H9 (cell line): Measurements from ENCODE around the gene DLG5. TPM values are rescaled to one million over a fixed set of nuclear protein-coding genes. Genes with fewer than 3 reads are reported as not detected.

ENCODE experiments used
- DNase-seq: peaks from one replicate; pipeline ENCODE4 v3.0.0-alpha.2; 2017
- H2AFZ ChIP-seq: one replicate; pipeline ENCODE4 v1.6.1; 2013; ENCODE audit warnings: mild to moderate bottlenecking, low read length, control low read depth, moderate library complexity
- H2AK5ac ChIP-seq: 2 replicates; pipeline ENCODE4 v1.6.1; 2013; ENCODE audit warnings: low read length, control low read depth, mixed read lengths; ENCODE audit not compliant: insufficient read length
- H2BK120ac ChIP-seq: one replicate; pipeline ENCODE4 v1.6.1; 2013; ENCODE audit warnings: low read depth, mild to moderate bottlenecking, low read length, control low read depth, inconsistent platforms; ENCODE audit not compliant: poor library complexity, severe bottlenecking
- H2BK12ac ChIP-seq: 2 replicates; pipeline ENCODE4 v1.6.1; 2013; ENCODE audit warnings: low read length, control low read depth, mixed read lengths, low read depth; ENCODE audit not compliant: insufficient read length
- H2BK15ac ChIP-seq: 2 replicates; pipeline ENCODE4 v1.6.1; 2013; ENCODE audit warnings: low read depth, low read length, control low read depth
- H2BK20ac ChIP-seq: one replicate; pipeline ENCODE4 v1.6.1; 2013; ENCODE audit warnings: low read depth, mild to moderate bottlenecking, low read length, control low read depth, inconsistent platforms; ENCODE audit not compliant: poor library complexity, severe bottlenecking
- H2BK5ac ChIP-seq: 2 replicates; pipeline ENCODE4 v1.6.1; 2013; ENCODE audit warnings: low read length, control low read depth, mixed read lengths; ENCODE audit not compliant: insufficient read length
- H3K14ac ChIP-seq: 2 replicates; pipeline ENCODE4 v1.6.1; 2013; ENCODE audit warnings: low read length, control low read depth; ENCODE audit not compliant: insufficient read depth
- H3K18ac ChIP-seq: 2 replicates; pipeline ENCODE4 v1.6.1; 2013; ENCODE audit warnings: low read depth, mild to moderate bottlenecking, mixed read lengths, low read length, control low read depth; ENCODE audit not compliant: insufficient read length
- H3K23ac ChIP-seq: 2 replicates; pipeline ENCODE4 v1.6.1; 2013; ENCODE audit warnings: low read length, control low read depth, mixed read lengths, low read depth; ENCODE audit not compliant: insufficient read length
- H3K23me2 ChIP-seq: 2 replicates; pipeline ENCODE4 v1.6.1; 2013; ENCODE audit warnings: low read depth, mild to moderate bottlenecking, mixed read lengths, low read length, control low read depth; ENCODE audit not compliant: insufficient read length, poor library complexity, severe bottlenecking
- H3K27ac ChIP-seq: 2 replicates; pipeline ENCODE4 v1.5.1; 2013; ENCODE audit warnings: low read length, control low read depth, mixed read lengths, low read depth; ENCODE audit not compliant: insufficient read length
- H3K27me3 ChIP-seq: 2 replicates; pipeline ENCODE4 v1.6.1; 2013; ENCODE audit warnings: low read length, control low read depth, inconsistent platforms; ENCODE audit not compliant: insufficient read depth
- H3K4ac ChIP-seq: 2 replicates; pipeline ENCODE4 v1.6.1; 2013; ENCODE audit warnings: low read depth, mild to moderate bottlenecking, control low read depth, inconsistent platforms, low read length, moderate library complexity
- H3K4me1 ChIP-seq: 2 replicates; pipeline ENCODE4 v1.6.1; 2013; ENCODE audit warnings: low read length, control low read depth, inconsistent platforms; ENCODE audit not compliant: insufficient read depth
- H3K4me2 ChIP-seq: 2 replicates; pipeline ENCODE4 v1.6.1; 2013; ENCODE audit warnings: low read length, control low read depth, mixed read lengths; ENCODE audit not compliant: insufficient read length, insufficient read depth
- H3K56ac ChIP-seq: 2 replicates; pipeline ENCODE4 v1.6.1; 2013; ENCODE audit warnings: low read depth, mild to moderate bottlenecking, mixed read lengths, low read length, control low read depth; ENCODE audit not compliant: insufficient read length
- H3K79me1 ChIP-seq: 2 replicates; pipeline ENCODE4 v1.6.1; 2013; ENCODE audit warnings: low read depth, mild to moderate bottlenecking, moderate library complexity, low read length, control low read depth, inconsistent platforms; ENCODE audit not compliant: insufficient read depth, poor library complexity, severe bottlenecking
- H3K79me2 ChIP-seq: 2 replicates; pipeline ENCODE4 v1.6.1; 2013; ENCODE audit warnings: low read length, control low read depth, inconsistent platforms; ENCODE audit not compliant: insufficient read depth
- H3K9ac ChIP-seq: 2 replicates; pipeline ENCODE4 v1.6.1; 2013; ENCODE audit warnings: low read length, control low read depth, mixed read lengths; ENCODE audit not compliant: insufficient read length; ENCODE audit errors: extremely low read depth
- H3K9me3 ChIP-seq: one replicate; pipeline ENCODE4 v1.6.1; 2013; ENCODE audit warnings: low read depth, low read length, inconsistent platforms; ENCODE audit not compliant: control insufficient read depth
- H3T11ph ChIP-seq: one replicate; pipeline ENCODE4 v1.6.1; 2013; ENCODE audit warnings: mild to moderate bottlenecking, low read length, control low read depth, inconsistent platforms
- H4K20me1 ChIP-seq: one replicate; pipeline ENCODE4 v1.6.1; 2013; ENCODE audit not compliant: control insufficient read depth, insufficient read length, insufficient read depth
- H4K5ac ChIP-seq: 2 replicates; pipeline ENCODE4 v1.6.1; 2013; ENCODE audit warnings: low read depth, mild to moderate bottlenecking, mixed read lengths, low read length, control low read depth; ENCODE audit not compliant: insufficient read length
- H4K8ac ChIP-seq: replicated peaks from 2 replicates; pipeline ENCODE4 v1.6.1; 2013; ENCODE audit warnings: low read length, control low read depth, mixed read lengths, low read depth; ENCODE audit not compliant: insufficient read length
- H4K91ac ChIP-seq: 2 replicates; pipeline ENCODE4 v1.6.1; 2013; ENCODE audit warnings: low read depth, mild to moderate bottlenecking, moderate library complexity, mixed read lengths, low read length, control low read depth; ENCODE audit not compliant: insufficient read length
- H3K27ac Mint-ChIP-seq, 3 experiments: 2 replicates in 2 of 3; 3 replicates in 1 of 3; pipeline ENCODE4 v1.8.0; 2020 to 2021; ENCODE audit warnings: mixed read lengths in 3 of 3, mild to moderate bottlenecking in 1 of 3, moderate library complexity in 1 of 3
- H3K27me3 Mint-ChIP-seq: 2 replicates; pipeline ENCODE4 v1.8.0; 2021; ENCODE audit warnings: low read depth, mild to moderate bottlenecking, moderate library complexity, mixed read lengths
- H3K36me3 Mint-ChIP-seq, 3 experiments: 2 replicates in 2 of 3; 3 replicates in 1 of 3; pipeline ENCODE4 v1.8.0; 2020 to 2021; ENCODE audit warnings: low read depth in 3 of 3, mixed read lengths in 3 of 3; ENCODE audit not compliant: insufficient read depth in 1 of 3
- H3K4me1 Mint-ChIP-seq, 2 experiments: 2 replicates each; pipeline ENCODE4 v1.8.0; 2020; ENCODE audit warnings: mixed read lengths in 2 of 2
- H3K4me3 Mint-ChIP-seq, 2 experiments: 2 replicates in 1 of 2; 3 replicates in 1 of 2; pipeline ENCODE4 v1.8.0; 2020 to 2021; ENCODE audit warnings: mild to moderate bottlenecking in 2 of 2, mixed read lengths in 2 of 2, moderate library complexity in 1 of 2
- H3K9me3 Mint-ChIP-seq, 2 experiments: 2 replicates in 1 of 2; 3 replicates in 1 of 2; pipeline ENCODE4 v1.8.0; 2020; ENCODE audit warnings: mild to moderate bottlenecking in 2 of 2, mixed read lengths in 2 of 2, moderate library complexity in 1 of 2
- CTCF ChIP-seq: fragments of 200-600 bp; sonication (generic); conservative IDR thresholded peaks from 3 replicates; pipeline ENCODE4 v1.8.0; 2021; ENCODE audit warnings: antibody characterized with exemption, mild to moderate bottlenecking
- WGBS: extraction: QIAGEN DNeasy Blood & Tissue Kit; methylation state at CpG from one replicate; pipeline ENCODE4 v1.1.7; 2013; ENCODE audit warnings: missing lambda C conversion rate, low lambda C conversion rate, mixed read lengths; ENCODE audit not compliant: insufficient read length; ENCODE audit errors: extremely low coverage; 5-methylcytosine and 5-hydroxymethylcytosine counted together
- total RNA-seq: library from RNA; stranded (reverse); gene quantifications from 2 replicates; pipeline ENCODE4 v1.2.1, GENCODE V29; 2021

DLG5 gene
- total RNA-seq, 1 experiment from 2014 or later, result 67.4 TPM

DNA sequence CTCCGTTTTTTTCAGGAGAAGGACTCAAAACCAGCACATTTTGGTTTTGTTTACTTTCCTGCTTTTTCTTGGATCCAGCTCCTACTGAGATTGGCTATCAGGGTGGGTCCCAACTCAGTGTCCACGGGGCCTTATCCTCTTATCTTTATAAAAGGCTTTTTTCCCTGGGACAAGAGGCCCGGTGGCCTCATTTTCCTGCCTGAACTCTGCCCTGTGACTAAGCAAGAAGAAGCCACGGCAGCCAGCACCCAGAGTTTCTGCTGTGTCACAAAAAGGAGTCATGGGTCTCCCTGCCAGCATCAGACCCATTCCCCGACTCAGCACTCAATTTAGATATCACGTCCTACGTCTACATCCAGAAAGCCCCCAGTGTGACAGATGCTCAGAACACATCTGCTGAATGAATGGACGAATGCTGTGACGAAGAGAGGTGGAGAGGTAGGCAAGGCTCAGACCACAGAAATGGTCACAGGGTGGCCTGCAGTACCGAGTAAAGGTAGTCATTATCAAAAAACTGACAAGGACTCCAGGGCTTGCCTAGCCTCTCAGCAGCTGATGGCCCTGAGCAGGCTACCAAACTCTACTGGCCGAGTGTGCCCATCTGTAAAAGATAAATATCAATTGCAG is 16.7 kb downstream of the DLG5 start:
- H2BK20ac ChIP-seq, result no peak overlapping the region
- no peak overlapping the region for H2AFZ ChIP-seq
- no CpG with 5 or more reads among the region's 11 CpGs for WGBS
- H3K27me3 ChIP-seq, result no peaks in the 10 kb centered on the region
- DNase-seq, result peak; percentile 17
- no peak overlapping the region for H2BK5ac ChIP-seq
- H4K91ac ChIP-seq, result no peak overlapping the region
- Mint-ChIP-seq H3K36me3 (peaks cover 0 to 6% (median 0%) of the 10 kb centered on the region in 3 experiments; a peak in 2 of 7 replicates), H3K27ac (peak overlapping the region; percentile 2 to 77 (median 73); a peak in 6 of 7 replicates), H3K4me3 (no peak overlapping the region), H3K4me1 (peaks cover 32 to 45% of the 10 kb centered on the region in 2 experiments), H3K27me3 (no peaks in the 10 kb centered on the region), H3K9me3 (no peaks in the 10 kb centered on the region)
- H2AK5ac ChIP-seq, result no peak overlapping the region
- H3K79me1 ChIP-seq, result peaks cover 6% of the 10 kb centered on the region
- H3K14ac ChIP-seq, result no peak overlapping the region
- no peak overlapping the region for H3K56ac ChIP-seq
- H3K4me2 ChIP-seq, result no peak overlapping the region
- H3K23ac ChIP-seq, result no peak overlapping the region
- no peak overlapping the region for H2BK120ac ChIP-seq
- no peak for TF ChIP-seq CTCF
- no peaks in the 10 kb centered on the region for H3K23me2 ChIP-seq
- no peaks in the 10 kb centered on the region; the same call in 1 of the 2 replicates for H3K4me1 ChIP-seq
- H4K8ac ChIP-seq, result no peak overlapping the region
- no peak overlapping the region for H3K18ac ChIP-seq
- no peak overlapping the region for H3K4ac ChIP-seq
- H3K27ac ChIP-seq, result no peak overlapping the region
- no peak overlapping the region for H4K5ac ChIP-seq
- no peak overlapping the region for H2BK12ac ChIP-seq
- no peak overlapping the region for H3T11ph ChIP-seq
- no peak overlapping the region for H2BK15ac ChIP-seq
- H3K9ac ChIP-seq, result no peak overlapping the region
- peaks cover 23% of the 10 kb centered on the region; the same call in 1 of the 2 replicates for H3K79me2 ChIP-seq
- no peaks in the 10 kb centered on the region for H4K20me1 ChIP-seq
- H3K9me3 ChIP-seq, result no peaks in the 10 kb centered on the region
